ENCODE results near the gene PDZD4. TPM values are rescaled to one million over a fixed set of nuclear protein-coding genes. Genes with fewer than 3 reads are reported as not detected.
A peak's percentile ranks its signal among the peaks of the same experiment; 100 is the strongest.

Gene PDZD4
- total and polyA plus RNA-seq, 9 of the 15 experiments (the other 6 are each of a cell fraction or from before 2014, with no cell fraction given) = 0.05 to 0.38 (median 0.07) TPM; not detected in 5

- no peaks in the 10 kb centered on the region for H3K9me3 ChIP-seq (replicated peaks; ENCODE audit: control insufficient read depth, insufficient read depth, low read depth, low read length)
- WGBS (ENCODE audit: insufficient coverage, low coverage, missing lambda C conversion rate) = 71% methylated on average over 10 of the region's 16 CpGs
- peaks cover 8 to 84% of the 10 kb centered on the region in 2 experiments; a peak in 4 of 5 replicates for H3K4me1 ChIP-seq (replicated peaks in 1 of 2; ENCODE audit: control insufficient read depth in 2 of 2, insufficient read depth in 2 of 2, low read length in 2 of 2)
- H4K20me1 ChIP-seq (replicated peaks; ENCODE audit: control insufficient read depth, insufficient read depth, low read length) = no peaks in the 10 kb centered on the region
- H3K4me2 ChIP-seq (ENCODE audit: insufficient read depth, low read length) = no peak overlapping the region
- peak overlapping the region in 1 of 2 experiments; percentile 17; a peak in 1 of 4 replicates for H3K9ac ChIP-seq (ENCODE audit: insufficient read depth in 1 of 2, low read depth in 2 of 2, low read length in 2 of 2)
- peak; percentile 40; the same call in 2 of the 3 replicates for ATAC-seq
- H3K9me1 ChIP-seq (ENCODE audit: control insufficient read depth, insufficient read depth, low read length) = peaks cover 6% of the 10 kb centered on the region
- in situ Hi-C loops (cut with MboI) (no loop called here), intact Hi-C loops (cut with micrococcal nuclease) (no loop called here)
- FAIRE-seq = no peak
- H3K4me3 ChIP-seq = no peak overlapping the region
- H3K36me3 ChIP-seq (ENCODE audit: control insufficient read depth, insufficient read depth, low read length) = peaks cover 6% of the 10 kb centered on the region; the same call in 1 of the 3 replicates
- ChIA-PET CTCF (ENCODE audit: low intra/inter-chr PET ratio) (no interaction called here), POLR2A (no interaction called here)
- H3K27ac ChIP-seq (ENCODE audit: extremely low read depth, low read depth, low read length) = no peak overlapping the region
- no peaks in the 10 kb centered on the region for H3K79me2 ChIP-seq (ENCODE audit: control insufficient read depth, insufficient read depth, low read length)
- no peak overlapping the region for H2AFZ ChIP-seq (ENCODE audit: low read depth, low read length)
- H3K27me3 ChIP-seq (ENCODE audit: control insufficient read depth in 2 of 2, insufficient read depth in 2 of 2, low read length in 2 of 2) = no peaks in the 10 kb centered on the region
- no TSS peak for BruUV-seq (replicated peaks)
- peak in 1 of 4 experiments; percentile 53 for DNase-seq (ENCODE audit: extremely low read depth in 1 of 4, low spot score in 3 of 4)
- TF ChIP-seq ZFPM2 (CRISPR knock-in tag; IDR thresholded peaks at IDR 0.05) (no peak), SNIP1 (IDR thresholded peaks at IDR 0.05; ENCODE audit: low read depth) (no peak), CTCF (IDR thresholded peaks at IDR 0.05 in 2 of 3, conservative IDR thresholded peaks at IDR 0.05 in 1 of 3; ENCODE audit: insufficient read depth in 2 of 3, low read depth in 1 of 3, low read length in 3 of 3) (peak; percentile 22 to 44 (median 39); a peak in 4 of 6 replicates), POLR2G (IDR thresholded peaks at IDR 0.05; ENCODE audit: low read depth, low read length) (peak; percentile 58), ZNF263 (CRISPR knock-in tag; IDR thresholded peaks at IDR 0.05; ENCODE audit: borderline replicate concordance) (no peak), MTA2 (IDR thresholded peaks at IDR 0.05; ENCODE audit: low read depth) (no peak), TFAP4 (CRISPR knock-in tag; IDR thresholded peaks at IDR 0.05; ENCODE audit: borderline replicate concordance) (peak; percentile 29; the same call in 1 of the 2 replicates), ZBTB33 (CRISPR knock-in tag; IDR thresholded peaks at IDR 0.05) (peak; percentile 47), FOSL1 (tag; conservative IDR thresholded peaks at IDR 0.05) (no peak), TGIF2 (CRISPR knock-in tag; IDR thresholded peaks at IDR 0.05) (no peak), FOXK2 (conservative IDR thresholded peaks at IDR 0.05 in 1 of 2, IDR thresholded peaks at IDR 0.05 in 1 of 2; ENCODE audit: low read depth in 2 of 2) (no peak), KLF6 (CRISPR knock-in tag; IDR thresholded peaks at IDR 0.05; ENCODE audit: borderline replicate concordance) (no peak)
Observed at GRCh38 chrX:153778684-153779101, 51.7 kb downstream of the PDZD4 start.

All from K562 (cell line).